Vagina (tissue), 2 donors: Measurements from ENCODE around the gene CACNA2D1. TPM values are rescaled to one million over a fixed set of nuclear protein-coding genes. Genes with fewer than 3 reads are reported as not detected.

Source experiments
- DNase-seq, 2 donors: peaks; one replicate each; pipeline ENCODE4 v3.0.0-alpha.2; 2017; ENCODE audit errors: extremely low spot score in 2 of 2
- H3K27ac ChIP-seq: fragments of 200-600 bp; sonication (generic); one replicate; pipeline ENCODE4 v1.5.1; 2019
- H3K27me3 ChIP-seq: fragments of 200-600 bp; sonication (generic); one replicate; pipeline ENCODE4 v1.5.1; 2019
- H3K36me3 ChIP-seq, 2 donors: fragments of 200-600 bp; sonication (generic); one replicate each; pipeline ENCODE4 v1.5.1; 2017 to 2019
- H3K4me1 ChIP-seq: fragments of 200-600 bp; sonication (generic); one replicate; pipeline ENCODE4 v1.5.1; 2019
- H3K4me3 ChIP-seq, 2 donors: fragments of 200-600 bp; sonication (generic); 1 replicate in 1 of 2; 2 replicates in 1 of 2; pipeline ENCODE4 v1.5.1; 2016 to 2019
- H3K9me3 ChIP-seq: fragments of 200-600 bp; sonication (generic); one replicate; pipeline ENCODE4 v1.5.1; 2019
- CTCF ChIP-seq, 3 experiments: fragments of 450-650 bp in 2 of 3; fragments of 200-600 bp in 1 of 3; sonication (generic) in 1 of 3; IDR thresholded peaks; one replicate each; pipeline ENCODE4 v1.5.1; 2017 to 2019; ENCODE audit warnings: antibody characterized with exemption in 3 of 3, mild to moderate bottlenecking in 2 of 3, moderate library complexity in 2 of 3
- POLR2A ChIP-seq, 2 donors: fragments of 450-650 bp; IDR thresholded peaks; one replicate each; pipeline ENCODE4 v1.6.1; 2017; ENCODE audit warnings: antibody characterized with exemption in 2 of 2, mild to moderate bottlenecking in 2 of 2, moderate library complexity in 2 of 2
- POLR2AphosphoS5 ChIP-seq, 2 donors: sonication (generic); formaldehyde crosslinking; IDR thresholded peaks; one replicate each; pipeline ENCODE4 v1.9.0; 2017; ENCODE audit warnings: antibody characterized with exemption in 2 of 2, mild to moderate bottlenecking in 2 of 2, low read depth in 1 of 2; ENCODE audit not compliant: insufficient read depth in 1 of 2
- intact Hi-C: fragments of 100-400 bp; cut with DNase I; formaldehyde crosslinking; loops from one replicate; pipeline ENCODE4 v1.15.1; 2023
- total RNA-seq: library from RNA; depleted of rRNA; stranded (reverse); fragments of >200 nt; gene quantifications from one replicate; pipeline ENCODE4 v1.2.3, GENCODE V29; 2016

The CACNA2D1 gene
- total RNA-seq, 1 donor from 2014 or later, result 16.9 TPM

- Histone ChIP-seq H3K27ac (no peak overlapping the region), H3K4me3 (no peak overlapping the region), H3K9me3 (no peaks in the 10 kb centered on the region), H3K36me3 (no peaks in the 10 kb centered on the region), H3K27me3 (no peaks in the 10 kb centered on the region), H3K4me1 (no peaks in the 10 kb centered on the region)
- intact Hi-C loops, result no loop called here
- DNase-seq, result no peak
- no peak for TF ChIP-seq POLR2A (IDR thresholded peaks at IDR 0.05)
Observed at GRCh38 chr7:82397879-82398524, 45.6 kb downstream of the CACNA2D1 start.

- H3K27ac ChIP-seq, result no peak overlapping the region
- TF ChIP-seq POLR2A (IDR thresholded peaks at IDR 0.05), result no peak
- TF ChIP-seq POLR2AphosphoS5 (IDR thresholded peaks at IDR 0.05; ENCODE audit: insufficient read depth in 1 of 2, low read depth in 1 of 2), result no peak
- no peak for TF ChIP-seq CTCF (IDR thresholded peaks at IDR 0.05)
- intact Hi-C loops, result no loop called here
- no peak for DNase-seq
- H3K36me3 ChIP-seq, result no peaks in the 10 kb centered on the region
- no peak overlapping the region for H3K4me3 ChIP-seq
- no peaks in the 10 kb centered on the region for H3K27me3 ChIP-seq
- H3K9me3 ChIP-seq, result no peaks in the 10 kb centered on the region
- no peaks in the 10 kb centered on the region for H3K4me1 ChIP-seq
Observed at GRCh38 chr7:82396343-82396742, 47.2 kb downstream of the CACNA2D1 start.

GRCh38 chr7:82395147-82395546 lies 48.4 kb downstream of the CACNA2D1 start:
- Histone ChIP-seq H3K36me3 (no peaks in the 10 kb centered on the region), H3K4me3 (no peak overlapping the region), H3K27ac (no peak overlapping the region), H3K4me1 (no peaks in the 10 kb centered on the region), H3K27me3 (no peaks in the 10 kb centered on the region), H3K9me3 (no peaks in the 10 kb centered on the region)
- intact Hi-C loops, result no loop called here
- TF ChIP-seq POLR2AphosphoS5 (IDR thresholded peaks at IDR 0.05; ENCODE audit: insufficient read depth in 1 of 2, low read depth in 1 of 2) (no peak), POLR2A (IDR thresholded peaks at IDR 0.05) (no peak), CTCF (IDR thresholded peaks at IDR 0.05) (no peak)
- no peak for DNase-seq

GRCh38 chr7:82393840-82394220 lies 49.7 kb downstream of the CACNA2D1 start:
- Histone ChIP-seq H3K27ac (no peak overlapping the region), H3K4me1 (no peaks in the 10 kb centered on the region), H3K4me3 (no peak overlapping the region), H3K36me3 (no peaks in the 10 kb centered on the region), H3K9me3 (no peaks in the 10 kb centered on the region), H3K27me3 (no peaks in the 10 kb centered on the region)
- no peak for DNase-seq
- no peak for TF ChIP-seq POLR2A (IDR thresholded peaks at IDR 0.05)
- TF ChIP-seq CTCF (IDR thresholded peaks at IDR 0.05), result no peak
- TF ChIP-seq POLR2AphosphoS5 (IDR thresholded peaks at IDR 0.05; ENCODE audit: insufficient read depth in 1 of 2, low read depth in 1 of 2), result no peak
- intact Hi-C loops, result no loop called here

GRCh38 chr7:82393076-82393839 lies 50.3 kb downstream of the CACNA2D1 start:
- no peaks in the 10 kb centered on the region for H3K27me3 ChIP-seq
- H3K4me3 ChIP-seq, result no peak overlapping the region
- H3K27ac ChIP-seq, result no peak overlapping the region
- intact Hi-C loops, result no loop called here
- H3K9me3 ChIP-seq, result no peaks in the 10 kb centered on the region
- no peaks in the 10 kb centered on the region for H3K36me3 ChIP-seq
- peaks cover under 1% of the 10 kb centered on the region for H3K4me1 ChIP-seq
- no peak for DNase-seq
- TF ChIP-seq CTCF (IDR thresholded peaks at IDR 0.05) (no peak), POLR2AphosphoS5 (IDR thresholded peaks at IDR 0.05; ENCODE audit: insufficient read depth in 1 of 2, low read depth in 1 of 2) (no peak), POLR2A (IDR thresholded peaks at IDR 0.05) (no peak)
